ENCODE measurements around the gene TMEM163. TPM values are rescaled to one million over a fixed set of nuclear protein-coding genes. Genes with fewer than 3 reads are reported as not detected.
"Not testable (repeated sequence)": the region's sequence is repeated elsewhere in the genome, so short reads cannot be mapped to it uniquely, and the experiment has no call there.

TMEM163 gene
- polyA plus RNA-seq, 2 donors = 0.10 to 0.11 TPM

- H3K9me3 ChIP-seq (ENCODE audit: control insufficient read depth in 2 of 2, insufficient read depth in 1 of 2, low read depth in 1 of 2, low read length in 1 of 2); H3K4me3 ChIP-seq (ENCODE audit: low read depth in 1 of 2, low read length in 2 of 2); H3K4me1 ChIP-seq (ENCODE audit: control insufficient read depth in 2 of 2, insufficient read depth in 2 of 2, low read length in 1 of 2); H3K27me3 ChIP-seq (ENCODE audit: control insufficient read depth in 1 of 2, insufficient read depth in 2 of 2, low read length in 2 of 2); H3K36me3 ChIP-seq (ENCODE audit: control insufficient read depth in 2 of 2, insufficient read depth in 2 of 2, low read length in 1 of 2); H3K27ac ChIP-seq (ENCODE audit: low read depth in 2 of 2, low read length in 1 of 2): not testable (repeated sequence)
- WGBS, 2 donors = 86 to 96% methylated on average over 3 of the region's 3 CpGs
These were observed 103.3 kb downstream of the TMEM163 start for GRCh38 chr2:134615480-134615879.

GRCh38 chr2:134611316-134611715, 107.5 kb downstream of the TMEM163 start:
- peaks cover 3 to 9% of the 10 kb centered on the region in 2 donors for H3K9me3 ChIP-seq (ENCODE audit: control insufficient read depth in 2 of 2, insufficient read depth in 1 of 2, low read depth in 1 of 2, low read length in 1 of 2)
- no peaks in the 10 kb centered on the region for H3K27me3 ChIP-seq (ENCODE audit: control insufficient read depth in 1 of 2, insufficient read depth in 2 of 2, low read length in 2 of 2)
- H3K4me3 ChIP-seq (ENCODE audit: low read depth in 1 of 2, low read length in 2 of 2) = no peak overlapping the region
- no peaks in the 10 kb centered on the region for H3K36me3 ChIP-seq (ENCODE audit: control insufficient read depth in 2 of 2, insufficient read depth in 2 of 2, low read length in 1 of 2)
- 88 to 90% methylated on average over 1 of the region's 1 CpG for WGBS, 2 donors
- no peak overlapping the region for H3K27ac ChIP-seq (ENCODE audit: low read depth in 2 of 2, low read length in 1 of 2)
- no peaks in the 10 kb centered on the region for H3K4me1 ChIP-seq (ENCODE audit: control insufficient read depth in 2 of 2, insufficient read depth in 2 of 2, low read length in 1 of 2)

GRCh38 chr2:134610871-134611270, 107.9 kb downstream of the TMEM163 start:
- H3K27me3 ChIP-seq (ENCODE audit: control insufficient read depth in 1 of 2, insufficient read depth in 2 of 2, low read length in 2 of 2) = no peaks in the 10 kb centered on the region
- H3K36me3 ChIP-seq (ENCODE audit: control insufficient read depth in 2 of 2, insufficient read depth in 2 of 2, low read length in 1 of 2) = no peaks in the 10 kb centered on the region
- no peak overlapping the region for H3K4me3 ChIP-seq (ENCODE audit: low read depth in 1 of 2, low read length in 2 of 2)
- no peaks in the 10 kb centered on the region for H3K4me1 ChIP-seq (ENCODE audit: control insufficient read depth in 2 of 2, insufficient read depth in 2 of 2, low read length in 1 of 2)
- H3K9me3 ChIP-seq (ENCODE audit: control insufficient read depth in 2 of 2, insufficient read depth in 1 of 2, low read depth in 1 of 2, low read length in 1 of 2) = peaks cover 3 to 9% of the 10 kb centered on the region in 2 donors
- H3K27ac ChIP-seq (ENCODE audit: low read depth in 2 of 2, low read length in 1 of 2) = no peak overlapping the region
- 83 to 89% methylated on average over 2 of the region's 2 CpGs for WGBS, 2 donors

GRCh38 chr2:134609924-134610513, 108.8 kb downstream of the TMEM163 start:
- no peaks in the 10 kb centered on the region for H3K36me3 ChIP-seq (ENCODE audit: control insufficient read depth in 2 of 2, insufficient read depth in 2 of 2, low read length in 1 of 2)
- WGBS, 2 donors = 73 to 87% methylated on average over 8 of the region's 8 CpGs
- no peak overlapping the region for H3K4me3 ChIP-seq (ENCODE audit: low read depth in 1 of 2, low read length in 2 of 2)
- no peaks in the 10 kb centered on the region for H3K4me1 ChIP-seq (ENCODE audit: control insufficient read depth in 2 of 2, insufficient read depth in 2 of 2, low read length in 1 of 2)
- H3K27me3 ChIP-seq (ENCODE audit: control insufficient read depth in 1 of 2, insufficient read depth in 2 of 2, low read length in 2 of 2) = no peaks in the 10 kb centered on the region
- no peak overlapping the region for H3K27ac ChIP-seq (ENCODE audit: low read depth in 2 of 2, low read length in 1 of 2)
- H3K9me3 ChIP-seq (ENCODE audit: control insufficient read depth in 2 of 2, insufficient read depth in 1 of 2, low read depth in 1 of 2, low read length in 1 of 2) = peaks cover 3 to 9% of the 10 kb centered on the region in 2 donors

- WGBS, 2 donors = 42 to 48% methylated on average over 5 of the region's 5 CpGs
- Histone ChIP-seq H3K9me3 (ENCODE audit: control insufficient read depth in 2 of 2, insufficient read depth in 1 of 2, low read depth in 1 of 2, low read length in 1 of 2) (peaks cover 3 to 4% of the 10 kb centered on the region in 2 donors), H3K36me3 (ENCODE audit: control insufficient read depth in 2 of 2, insufficient read depth in 2 of 2, low read length in 1 of 2) (no peaks in the 10 kb centered on the region)
These were observed 114.8 kb downstream of the TMEM163 start for GRCh38 chr2:134603966-134604365.

GRCh38 chr2:134602666-134603065, 116.1 kb downstream of the TMEM163 start:
- no peaks in the 10 kb centered on the region for H3K36me3 ChIP-seq (ENCODE audit: control insufficient read depth in 2 of 2, insufficient read depth in 2 of 2, low read length in 1 of 2)
- no peaks in the 10 kb centered on the region for H3K4me1 ChIP-seq (ENCODE audit: control insufficient read depth in 2 of 2, insufficient read depth in 2 of 2, low read length in 1 of 2)
- no peak overlapping the region for H3K4me3 ChIP-seq (ENCODE audit: low read depth in 1 of 2, low read length in 2 of 2)
- no peaks in the 10 kb centered on the region for H3K27me3 ChIP-seq (ENCODE audit: control insufficient read depth in 1 of 2, insufficient read depth in 2 of 2, low read length in 2 of 2)
- 88 to 93% methylated on average over 4 of the region's 4 CpGs for WGBS, 2 donors
- no peak overlapping the region for H3K27ac ChIP-seq (ENCODE audit: low read depth in 2 of 2, low read length in 1 of 2)
- peaks cover 3 to 4% of the 10 kb centered on the region in 2 donors for H3K9me3 ChIP-seq (ENCODE audit: control insufficient read depth in 2 of 2, insufficient read depth in 1 of 2, low read depth in 1 of 2, low read length in 1 of 2)

More at GRCh38 chr2:134603966-134604365, 114.8 kb downstream of the TMEM163 start:
- no peaks in the 10 kb centered on the region for H3K27me3 ChIP-seq (ENCODE audit: control insufficient read depth in 1 of 2, insufficient read depth in 2 of 2, low read length in 2 of 2)
- H3K4me3 ChIP-seq (ENCODE audit: low read depth in 1 of 2, low read length in 2 of 2) = no peak overlapping the region
- H3K4me1 ChIP-seq (ENCODE audit: control insufficient read depth in 2 of 2, insufficient read depth in 2 of 2, low read length in 1 of 2) = no peaks in the 10 kb centered on the region
- no peak overlapping the region for H3K27ac ChIP-seq (ENCODE audit: low read depth in 2 of 2, low read length in 1 of 2)

GRCh38 chr2:134601264-134601663, 117.5 kb downstream of the TMEM163 start:
- Histone ChIP-seq H3K9me3 (ENCODE audit: control insufficient read depth in 2 of 2, insufficient read depth in 1 of 2, low read depth in 1 of 2, low read length in 1 of 2) (peaks cover 0 to 4% of the 10 kb centered on the region in 2 donors), H3K4me1 (ENCODE audit: control insufficient read depth in 2 of 2, insufficient read depth in 2 of 2, low read length in 1 of 2) (no peaks in the 10 kb centered on the region), H3K27me3 (ENCODE audit: control insufficient read depth in 1 of 2, insufficient read depth in 2 of 2, low read length in 2 of 2) (no peaks in the 10 kb centered on the region), H3K27ac (ENCODE audit: low read depth in 2 of 2, low read length in 1 of 2) (no peak overlapping the region), H3K4me3 (ENCODE audit: low read depth in 1 of 2, low read length in 2 of 2) (no peak overlapping the region), H3K36me3 (ENCODE audit: control insufficient read depth in 2 of 2, insufficient read depth in 2 of 2, low read length in 1 of 2) (no peaks in the 10 kb centered on the region)
- 81 to 91% methylated on average over 11 of the region's 11 CpGs for WGBS, 2 donors

- H3K36me3 ChIP-seq (ENCODE audit: control insufficient read depth in 2 of 2, insufficient read depth in 2 of 2, low read length in 1 of 2) = no peaks in the 10 kb centered on the region
- 70% methylated on average over 2 of the region's 2 CpGs for WGBS, 2 donors
- no peak overlapping the region for H3K27ac ChIP-seq (ENCODE audit: low read depth in 2 of 2, low read length in 1 of 2)
- H3K9me3 ChIP-seq (ENCODE audit: control insufficient read depth in 2 of 2, insufficient read depth in 1 of 2, low read depth in 1 of 2, low read length in 1 of 2) = peaks cover 0 to 4% of the 10 kb centered on the region in 2 donors
- H3K4me1 ChIP-seq (ENCODE audit: control insufficient read depth in 2 of 2, insufficient read depth in 2 of 2, low read length in 1 of 2) = no peaks in the 10 kb centered on the region
- no peak overlapping the region for H3K4me3 ChIP-seq (ENCODE audit: low read depth in 1 of 2, low read length in 2 of 2)
- no peaks in the 10 kb centered on the region for H3K27me3 ChIP-seq (ENCODE audit: control insufficient read depth in 1 of 2, insufficient read depth in 2 of 2, low read length in 2 of 2)
These were observed 118.6 kb downstream of the TMEM163 start for GRCh38 chr2:134600208-134600607.

- Histone ChIP-seq H3K27ac (ENCODE audit: low read depth in 2 of 2, low read length in 1 of 2) (no peak overlapping the region), H3K4me3 (ENCODE audit: low read depth in 1 of 2, low read length in 2 of 2) (no peak overlapping the region), H3K9me3 (ENCODE audit: control insufficient read depth in 2 of 2, insufficient read depth in 1 of 2, low read depth in 1 of 2, low read length in 1 of 2) (peaks cover 0 to 4% of the 10 kb centered on the region in 2 donors), H3K4me1 (ENCODE audit: control insufficient read depth in 2 of 2, insufficient read depth in 2 of 2, low read length in 1 of 2) (no peaks in the 10 kb centered on the region), H3K27me3 (ENCODE audit: control insufficient read depth in 1 of 2, insufficient read depth in 2 of 2, low read length in 2 of 2) (no peaks in the 10 kb centered on the region), H3K36me3 (ENCODE audit: control insufficient read depth in 2 of 2, insufficient read depth in 2 of 2, low read length in 1 of 2) (no peaks in the 10 kb centered on the region)
- 83 to 91% methylated on average over 3 of the region's 3 CpGs for WGBS, 2 donors
These were observed 119.6 kb downstream of the TMEM163 start for GRCh38 chr2:134599236-134599635.

GRCh38 chr2:134594399-134594798, 124.4 kb downstream of the TMEM163 start:
- H3K27ac ChIP-seq (ENCODE audit: low read depth in 2 of 2, low read length in 1 of 2) = no peak overlapping the region
- no peaks in the 10 kb centered on the region for H3K4me1 ChIP-seq (ENCODE audit: control insufficient read depth in 2 of 2, insufficient read depth in 2 of 2, low read length in 1 of 2)
- 70 to 75% methylated on average over 6 of the region's 6 CpGs for WGBS, 2 donors
- no peaks in the 10 kb centered on the region for H3K27me3 ChIP-seq (ENCODE audit: control insufficient read depth in 1 of 2, insufficient read depth in 2 of 2, low read length in 2 of 2)
- H3K36me3 ChIP-seq (ENCODE audit: control insufficient read depth in 2 of 2, insufficient read depth in 2 of 2, low read length in 1 of 2) = no peaks in the 10 kb centered on the region
- H3K4me3 ChIP-seq (ENCODE audit: low read depth in 1 of 2, low read length in 2 of 2) = no peak overlapping the region
- H3K9me3 ChIP-seq (ENCODE audit: control insufficient read depth in 2 of 2, insufficient read depth in 1 of 2, low read depth in 1 of 2, low read length in 1 of 2) = peaks cover 5 to 6% of the 10 kb centered on the region in 2 donors

Data from esophagus (tissue), 2 donors.